NCI-H1092 treated with DMSO at 0.1 percent for 48 hours (cell line): ENCODE data around the gene CARD6.
"Not testable (repeated sequence)": the region's sequence is repeated elsewhere in the genome, so short reads cannot be mapped to it uniquely, and the experiment has no call there.

Experiments used
- DNase-seq: peaks from one replicate; lab custom pipeline; 2025; lab: John Stamatoyannopoulos, UW

The CARD6 gene

GRCh38 chr5:40873286-40873880, 32.2 kb downstream of the CARD6 start:
- DNase-seq = no peak

- no peak for DNase-seq
Measured at GRCh38 chr5:40875958-40876357, 34.8 kb downstream of the CARD6 start.

GRCh38 chr5:40877371-40877988, 36.3 kb downstream of the CARD6 start:
- DNase-seq = no peak

- DNase-seq = peak; percentile 28
Measured at GRCh38 chr5:40879163-40879942, 38.2 kb downstream of the CARD6 start.

GRCh38 chr5:40882291-40882690, 41.1 kb downstream of the CARD6 start:
- no peak for DNase-seq

GRCh38 chr5:40883051-40883450, 41.9 kb downstream of the CARD6 start:
- not testable (repeated sequence) for DNase-seq

GRCh38 chr5:40895440-40896425, 54.6 kb downstream of the CARD6 start:
- DNase-seq = not testable (repeated sequence)

GRCh38 chr5:40904205-40904993, 63.2 kb downstream of the CARD6 start:
- peak; percentile 20 for DNase-seq

- no peak for DNase-seq
Measured at GRCh38 chr5:40904994-40905306, 63.8 kb downstream of the CARD6 start.

- no peak for DNase-seq
Measured at GRCh38 chr5:40906351-40906751, 65.2 kb downstream of the CARD6 start.

GRCh38 chr5:40909264-40909663, 68.1 kb downstream of the CARD6 start, which contains the start of gene C7:
Gene C7, plus strand, starts transcription at chr5:40909497. Its CDS starts 114 bp downstream, at chr5:40909611.
- no peak for DNase-seq

GRCh38 chr5:40909723-40910122, 68.6 kb downstream of the CARD6 start:
- no peak for DNase-seq
